SK-N-SH treated with all-trans-retinoic acid at 6 μM for 48 hours (cell line): ENCODE measurements around the gene SPRY1.

Experiments used
- ATAC-seq: fragments of 200-7000 bp; cut with Tn5 transposase; 3 replicates; pipeline ENCODE4 v1.9.1; 2020; ENCODE audit warnings: mild to moderate bottlenecking, moderate library complexity
- ARNTL ChIP-seq: fragments of 450-650 bp; formaldehyde crosslinking; IDR thresholded peaks from 2 replicates; pipeline ENCODE4 v1.5.0; 2020; ENCODE audit warnings: low read depth, mild to moderate bottlenecking, moderate library complexity, borderline replicate concordance
- BACH2 ChIP-seq: fragments of 250-450 bp; sonication (Bioruptor Pico); IDR thresholded peaks from 2 replicates; pipeline ENCODE4 v1.9.0; 2021; ENCODE audit warnings: mild to moderate bottlenecking, borderline replicate concordance
- CREB5 ChIP-seq: fragments of 250-450 bp; sonication (Bioruptor Pico); IDR thresholded peaks from 2 replicates; pipeline ENCODE4 v1.5.1; 2020; ENCODE audit warnings: low read depth, mild to moderate bottlenecking, moderate library complexity
- CSDC2 ChIP-seq: fragments of 250-450 bp; sonication (Bioruptor Pico); IDR thresholded peaks from 2 replicates; pipeline ENCODE4 v1.5.0; 2020; ENCODE audit warnings: mild to moderate bottlenecking, moderate library complexity
- CSRNP3 ChIP-seq: fragments of 250-450 bp; sonication (Bioruptor Pico); IDR thresholded peaks from 2 replicates; pipeline ENCODE4 v1.5.1; 2021; ENCODE audit warnings: mild to moderate bottlenecking, moderate library complexity
- ESRRG ChIP-seq: fragments of 250-450 bp; sonication (Bioruptor Pico); IDR thresholded peaks from 2 replicates; pipeline ENCODE4 v1.6.1; 2021; ENCODE audit warnings: mild to moderate bottlenecking
- GLIS3 ChIP-seq: fragments of 250-450 bp; sonication (Bioruptor Pico); IDR thresholded peaks from 2 replicates; pipeline ENCODE4 v1.5.0; 2020; ENCODE audit warnings: mild to moderate bottlenecking, moderate library complexity
- ISL1 ChIP-seq: fragments of 250-450 bp; sonication (Bioruptor Pico); IDR thresholded peaks from 2 replicates; pipeline ENCODE4 v2.1.2; 2022; ENCODE audit warnings: mild to moderate bottlenecking, moderate library complexity
- OSR1 ChIP-seq: fragments of 250-450 bp; sonication (Bioruptor Pico); IDR thresholded peaks from 2 replicates; pipeline ENCODE4 v1.8.0; 2022; ENCODE audit warnings: moderate library complexity, mild to moderate bottlenecking, inconsistent platforms
- PATZ1 ChIP-seq: fragments of 250-450 bp; sonication (Bioruptor Pico); IDR thresholded peaks from 2 replicates; pipeline ENCODE4 v1.8.0; 2020; ENCODE audit warnings: mild to moderate bottlenecking, moderate library complexity, borderline replicate concordance
- POU6F1 ChIP-seq: fragments of 250-450 bp; sonication (Bioruptor Pico); IDR thresholded peaks from 2 replicates; pipeline ENCODE4 v1.8.0; 2021; ENCODE audit warnings: low read depth, mild to moderate bottlenecking, moderate library complexity, borderline replicate concordance
- PPARA ChIP-seq: fragments of 250-450 bp; sonication (Bioruptor Pico); IDR thresholded peaks from 2 replicates; pipeline ENCODE4 v1.5.0; 2020; ENCODE audit warnings: mild to moderate bottlenecking, borderline replicate concordance
- RARB ChIP-seq: fragments of 250-450 bp; sonication (Bioruptor Pico); IDR thresholded peaks from 2 replicates; pipeline ENCODE4 v1.8.0; 2021; ENCODE audit warnings: mild to moderate bottlenecking, moderate library complexity
- SNAI2 ChIP-seq: fragments of 250-450 bp; sonication (Bioruptor Pico); IDR thresholded peaks from 2 replicates; pipeline ENCODE4 v1.5.0; 2020; ENCODE audit warnings: mild to moderate bottlenecking, moderate library complexity
- TOX ChIP-seq: fragments of 250-450 bp; sonication (Bioruptor Pico); IDR thresholded peaks from 2 replicates; pipeline ENCODE4 v1.8.0; 2021; ENCODE audit warnings: mild to moderate bottlenecking, moderate library complexity, borderline replicate concordance
- TSHZ2 ChIP-seq: fragments of 250-450 bp; sonication (Bioruptor Pico); IDR thresholded peaks from 2 replicates; pipeline ENCODE4 v1.5.0; 2020; ENCODE audit warnings: mild to moderate bottlenecking, moderate library complexity
- ZC3H10 ChIP-seq: fragments of 250-450 bp; sonication (Bioruptor Pico); IDR thresholded peaks from 2 replicates; pipeline ENCODE4 v1.5.1; 2021; ENCODE audit warnings: mild to moderate bottlenecking, moderate library complexity
- ZFP3 ChIP-seq: fragments of 250-450 bp; sonication (Bioruptor Pico); IDR thresholded peaks from 2 replicates; pipeline ENCODE4 v1.5.0; 2020; ENCODE audit warnings: mild to moderate bottlenecking, moderate library complexity
- ZFP30 ChIP-seq: fragments of 450-650 bp; formaldehyde crosslinking; IDR thresholded peaks from 2 replicates; pipeline ENCODE4 v1.5.0; 2022; ENCODE audit warnings: mild to moderate bottlenecking, moderate library complexity
- ZNF565 ChIP-seq: fragments of 450-650 bp; formaldehyde crosslinking; conservative IDR thresholded peaks from 2 replicates; pipeline ENCODE4 v1.5.0; 2020; ENCODE audit warnings: low read depth, mild to moderate bottlenecking, moderate library complexity
- ZNF70 ChIP-seq: fragments of 450-650 bp; formaldehyde crosslinking; IDR thresholded peaks from 2 replicates; pipeline ENCODE4 v1.5.0; 2020; ENCODE audit warnings: mild to moderate bottlenecking, moderate library complexity
- ZNF8 ChIP-seq: fragments of 450-650 bp; formaldehyde crosslinking; IDR thresholded peaks from 2 replicates; pipeline ENCODE4 v1.5.0; 2020; ENCODE audit warnings: mild to moderate bottlenecking, moderate library complexity

The SPRY1 gene

GRCh38 chr4:123444290-123444731, 47.7 kb downstream of the SPRY1 start:
- ATAC-seq = peak; percentile 32; the same call in 1 of the 3 replicates
- TF ChIP-seq ESRRG (CRISPR knock-in tag) = no peak
- no peak for TF ChIP-seq CSDC2 (CRISPR knock-in tag)

- TF ChIP-seq SNAI2 (no peak), TSHZ2 (CRISPR knock-in tag) (no peak), CREB5 (CRISPR knock-in tag) (no peak), ZNF8 (CRISPR knock-in tag) (no peak), ARNTL (no peak), POU6F1 (CRISPR knock-in tag) (no peak), PATZ1 (no peak), CSDC2 (CRISPR knock-in tag) (no peak), ZC3H10 (CRISPR knock-in tag) (no peak), ISL1 (CRISPR knock-in tag) (no peak), ZNF70 (no peak), RARB (CRISPR knock-in tag) (no peak), ZFP30 (CRISPR knock-in tag) (no peak)
- ATAC-seq = no peak
These were observed 50.4 kb downstream of the SPRY1 start for GRCh38 chr4:123446865-123447474.

GRCh38 chr4:123449362-123449761, 52.8 kb downstream of the SPRY1 start:
- no peak for TF ChIP-seq TOX (CRISPR knock-in tag)
- no peak for TF ChIP-seq ZNF565 (CRISPR knock-in tag)
- no peak for TF ChIP-seq ARNTL
- no peak for TF ChIP-seq ZNF70
- TF ChIP-seq ISL1 (CRISPR knock-in tag) = no peak
- no peak for TF ChIP-seq CSRNP3 (CRISPR knock-in tag)
- TF ChIP-seq GLIS3 (CRISPR knock-in tag) = no peak
- no peak for TF ChIP-seq ZNF8 (CRISPR knock-in tag)
- TF ChIP-seq OSR1 = no peak
- TF ChIP-seq ZFP30 (CRISPR knock-in tag) = no peak
- no peak for TF ChIP-seq PPARA (CRISPR knock-in tag)
- no peak for TF ChIP-seq BACH2
- TF ChIP-seq CSDC2 (CRISPR knock-in tag) = no peak
- TF ChIP-seq POU6F1 (CRISPR knock-in tag) = no peak
- no peak for TF ChIP-seq ZFP3
- no peak for TF ChIP-seq SNAI2
- TF ChIP-seq, all 23 proteins: peak for 0
- no peak for ATAC-seq
